HG02970 (cell line): ENCODE results near the gene VWA3B.
A peak's percentile ranks its signal among the peaks of the same experiment; 100 is the strongest.
"Not testable (repeated sequence)": the region's sequence is repeated elsewhere in the genome, so short reads cannot be mapped to it uniquely, and the experiment has no call there.

Experiments
- ATAC-seq: cut with Tn5 transposase; IDR thresholded peaks from one replicate; pipeline ENCODE4 v1.9.1; 2021; ENCODE audit warnings: mild to moderate bottlenecking, moderate library complexity, moderate number of reproducible peaks; ENCODE audit not compliant: unreplicated experiment, low FRiP score

VWA3B gene, protein sequence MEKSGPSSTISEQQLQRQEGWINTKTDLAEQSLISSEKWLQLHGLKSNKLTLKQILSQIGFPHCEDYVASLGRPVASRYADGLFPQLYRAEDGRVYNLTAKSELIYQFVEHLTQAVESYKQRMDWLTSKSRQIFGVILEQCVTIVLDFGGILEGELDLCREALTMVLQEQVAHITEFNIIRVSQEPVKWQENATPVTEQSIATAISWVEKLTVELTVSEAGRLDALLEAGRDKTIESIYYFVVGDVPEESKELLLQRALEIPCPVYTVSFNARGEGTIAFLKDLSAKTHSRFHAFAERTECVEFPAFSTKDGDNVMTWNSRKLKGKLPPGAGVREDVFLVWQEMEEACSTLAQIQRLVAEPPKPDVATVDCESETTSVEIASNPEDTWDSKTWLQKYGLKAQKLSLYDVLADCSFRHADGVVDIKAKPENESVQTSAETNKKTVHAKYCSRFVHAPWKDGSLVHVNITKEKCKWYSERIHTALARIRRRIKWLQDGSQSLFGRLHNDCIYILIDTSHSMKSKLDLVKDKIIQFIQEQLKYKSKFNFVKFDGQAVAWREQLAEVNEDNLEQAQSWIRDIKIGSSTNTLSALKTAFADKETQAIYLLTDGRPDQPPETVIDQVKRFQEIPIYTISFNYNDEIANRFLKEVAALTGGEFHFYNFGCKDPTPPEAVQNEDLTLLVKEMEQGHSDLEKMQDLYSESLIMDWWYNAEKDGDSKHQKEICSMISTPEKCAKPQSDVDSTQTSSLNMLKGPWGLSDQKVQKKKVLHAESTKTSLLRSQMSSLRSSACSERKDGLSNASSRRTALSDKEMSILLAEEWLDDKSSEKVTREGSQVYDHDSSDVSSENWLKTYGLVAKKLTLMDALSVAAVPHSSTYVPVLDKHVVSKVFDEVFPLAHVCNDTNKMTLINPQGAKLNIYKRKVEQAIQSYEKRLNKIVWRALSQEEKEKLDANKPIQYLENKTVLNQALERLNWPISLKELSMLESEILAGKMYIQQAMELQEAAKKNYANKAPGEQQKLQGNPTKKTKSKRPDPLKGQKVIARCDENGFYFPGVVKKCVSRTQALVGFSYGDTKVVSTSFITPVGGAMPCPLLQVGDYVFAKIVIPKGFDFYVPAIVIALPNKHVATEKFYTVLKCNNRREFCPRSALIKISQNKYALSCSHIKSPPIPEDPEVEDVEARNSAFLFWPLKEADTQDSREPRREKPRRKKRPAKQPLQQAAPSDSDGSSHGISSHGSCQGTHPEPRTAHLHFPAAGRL (N-terminal part only)

DNA sequence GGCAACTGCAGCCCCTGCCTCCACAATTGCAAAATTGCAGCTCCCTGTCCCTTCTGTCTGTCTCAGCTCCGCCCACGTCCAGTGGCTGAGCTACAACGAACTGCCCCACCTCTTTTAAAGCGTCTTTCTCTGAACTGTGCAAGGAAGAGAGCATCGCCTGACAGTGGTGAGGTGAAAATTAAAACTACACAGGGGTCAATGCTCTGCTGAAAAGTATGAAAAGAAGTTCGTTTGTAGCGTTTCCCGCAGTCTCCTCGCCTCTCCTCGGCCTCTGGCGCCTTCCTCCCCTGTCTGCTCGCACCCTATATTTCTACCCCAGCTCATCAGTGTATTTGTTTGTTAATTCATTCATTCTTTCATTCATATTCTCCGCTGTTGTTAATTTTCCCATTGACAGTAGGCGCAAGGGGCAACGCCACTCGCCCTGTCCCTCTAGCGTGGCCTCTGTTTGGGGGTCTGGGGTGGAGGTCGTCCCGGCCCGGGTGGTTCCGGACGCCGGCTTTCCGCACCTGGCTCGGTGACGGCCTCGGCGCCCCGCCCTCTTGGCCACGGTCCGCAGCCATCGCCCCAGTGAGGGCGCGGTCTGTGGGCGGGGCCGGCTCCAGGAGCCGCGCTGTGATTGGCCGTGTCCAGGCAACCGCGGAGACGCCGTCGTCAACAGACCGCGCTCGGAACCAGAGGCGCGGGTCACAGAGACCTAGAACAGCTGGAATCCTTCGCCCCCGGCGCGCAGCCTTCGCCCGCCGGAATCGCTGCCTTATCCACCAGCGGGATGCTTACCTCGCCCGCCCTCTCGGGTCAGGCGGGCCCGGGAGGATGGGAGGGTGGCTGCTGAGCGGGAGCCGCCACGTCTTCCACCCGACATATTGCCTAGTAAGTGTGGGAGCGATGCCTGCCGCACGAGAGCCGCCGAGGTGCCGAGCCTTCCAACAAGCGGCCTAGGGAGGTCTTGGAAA lies at the start of gene VWA3B:
TSS of gene VWA3B (plus strand) at position 677 of the 956 bp plus-strand sequence. CDS start 5,926 bp downstream, outside the sequence.
- peak; percentile 55 for ATAC-seq

DNA sequence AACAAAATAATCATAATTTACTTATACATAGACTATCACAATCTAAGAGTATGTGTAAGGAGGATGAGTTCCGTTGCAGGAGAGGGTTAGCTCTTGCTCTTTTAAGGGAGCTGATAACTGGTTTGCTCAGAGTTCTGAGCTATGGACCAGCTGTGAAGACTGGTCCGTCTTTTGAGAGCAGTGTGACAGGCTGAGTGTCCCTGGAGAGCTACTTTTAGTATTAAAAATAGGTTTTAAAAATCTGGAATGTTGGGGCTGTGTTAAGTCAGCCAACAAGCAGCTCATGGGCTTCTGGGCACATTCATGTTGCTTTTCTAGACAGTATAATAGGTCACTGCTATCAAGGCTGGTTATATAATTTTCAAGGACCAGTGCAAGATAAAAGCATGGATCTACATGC lies 49.8 kb upstream of the VWA3B start:
- no peak for ATAC-seq

DNA sequence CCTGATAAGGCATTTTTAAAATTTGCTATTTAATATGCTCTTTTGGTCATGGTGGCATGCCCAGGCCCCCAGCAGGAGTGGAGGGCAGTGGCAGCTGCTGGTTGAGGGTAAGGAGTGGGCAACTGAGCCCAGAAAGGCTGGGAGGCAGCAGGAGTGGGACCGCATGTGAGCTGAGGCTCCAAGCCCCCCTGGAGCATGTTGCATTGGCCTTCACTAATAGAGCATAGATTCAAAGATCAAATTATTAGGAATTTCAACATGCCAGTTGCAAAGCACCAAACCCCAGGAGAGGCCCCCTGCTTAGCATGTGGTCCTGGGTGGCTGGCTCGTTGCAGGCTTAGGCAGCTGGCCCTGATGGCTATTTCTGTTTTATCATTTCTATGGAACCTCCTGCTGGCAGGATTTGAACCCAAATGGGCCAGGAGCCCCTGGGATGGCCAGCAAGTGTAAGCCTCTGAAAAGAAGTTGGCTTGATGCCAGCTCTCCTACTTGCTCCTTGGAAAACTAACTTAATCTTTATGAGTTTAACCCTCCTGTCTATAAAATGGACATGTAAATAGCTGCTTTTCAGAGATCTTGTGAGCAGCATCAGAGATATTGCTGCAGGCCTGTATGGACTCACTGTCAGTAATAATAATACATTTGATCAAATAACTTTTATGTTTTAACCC lies 49.2 kb upstream of the VWA3B start:
- ATAC-seq: no peak

DNA sequence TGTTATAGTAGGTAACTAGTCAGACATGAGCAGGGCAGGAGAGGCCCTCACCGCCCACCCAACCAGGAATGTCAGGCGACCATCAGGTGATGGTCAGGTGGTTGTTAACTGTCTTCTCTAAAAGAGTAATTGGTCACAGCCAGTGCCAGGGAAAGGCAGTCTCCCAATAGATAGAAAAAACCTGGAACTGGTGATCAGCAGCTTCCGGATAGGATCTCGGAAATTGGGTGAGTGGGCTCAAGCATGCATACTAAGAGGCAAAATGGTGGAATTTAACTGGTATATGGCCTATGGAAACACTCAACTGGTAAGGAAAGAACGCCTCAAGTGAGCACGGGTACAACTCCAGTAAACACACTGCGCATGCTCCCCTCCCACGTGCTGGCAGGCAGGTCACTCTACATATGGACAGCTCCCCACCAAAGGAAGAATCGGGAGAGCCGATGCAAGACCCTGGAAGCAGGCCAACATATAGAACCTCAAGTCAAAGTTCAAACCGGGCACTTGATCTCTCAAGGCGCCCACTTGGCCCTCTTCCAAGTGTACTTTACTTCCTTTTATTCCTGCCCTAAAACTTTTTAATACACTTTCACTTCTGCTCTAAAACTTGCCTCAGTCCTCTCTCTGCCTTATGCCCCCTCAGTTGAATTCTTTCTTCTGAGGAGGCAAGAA lies 47.7 kb upstream of the VWA3B start:
- ATAC-seq: no peak

DNA sequence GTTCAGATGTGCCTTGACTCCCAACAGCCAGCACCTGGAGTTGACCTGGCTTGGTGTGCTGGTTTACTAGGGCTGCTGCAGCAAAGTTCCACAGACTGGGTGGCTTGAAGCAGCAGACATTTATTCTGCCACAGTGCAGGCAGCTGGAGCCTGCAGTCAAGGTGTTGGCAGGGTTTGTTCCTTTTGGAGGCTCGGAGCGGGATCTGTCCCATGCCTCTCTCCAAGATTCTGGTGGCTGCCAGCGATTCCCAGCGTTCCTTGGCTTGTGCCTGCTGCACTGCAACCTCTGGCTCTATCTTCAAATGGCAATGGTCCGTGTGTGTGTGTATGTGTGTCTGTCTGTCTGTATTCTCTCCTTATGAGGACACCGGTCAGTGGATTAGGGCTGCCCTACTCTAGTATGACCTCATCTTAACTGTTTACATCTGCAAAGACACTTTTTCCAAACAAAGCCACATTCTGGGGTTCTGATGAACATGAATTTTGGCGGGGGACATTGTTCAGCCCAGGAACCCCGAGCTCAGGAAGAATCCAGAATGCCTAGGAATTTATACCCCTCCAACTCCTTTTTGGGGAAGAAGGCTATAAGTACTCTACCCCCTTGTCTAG lies 46.5 kb upstream of the VWA3B start:
- no peak for ATAC-seq

DNA sequence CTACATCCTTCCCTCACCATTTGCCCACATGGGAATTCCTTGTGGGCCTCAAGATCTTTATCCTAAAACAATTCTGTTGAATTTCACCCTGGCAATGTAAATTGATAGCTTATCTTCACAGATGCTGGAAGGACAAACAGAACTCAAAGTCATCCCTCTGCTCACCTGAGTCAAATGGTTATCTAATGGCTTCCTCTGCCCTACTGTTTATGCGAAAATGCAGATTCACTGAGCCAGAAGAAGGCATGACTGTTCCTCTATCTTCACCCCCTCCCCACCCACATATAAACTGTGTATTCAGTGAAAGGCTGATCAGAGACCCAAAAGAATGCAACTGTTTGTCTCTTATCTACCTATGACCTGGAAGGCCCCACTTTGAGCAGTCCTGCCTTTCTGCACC lies 43.9 kb upstream of the VWA3B start:
- ATAC-seq: no peak

DNA sequence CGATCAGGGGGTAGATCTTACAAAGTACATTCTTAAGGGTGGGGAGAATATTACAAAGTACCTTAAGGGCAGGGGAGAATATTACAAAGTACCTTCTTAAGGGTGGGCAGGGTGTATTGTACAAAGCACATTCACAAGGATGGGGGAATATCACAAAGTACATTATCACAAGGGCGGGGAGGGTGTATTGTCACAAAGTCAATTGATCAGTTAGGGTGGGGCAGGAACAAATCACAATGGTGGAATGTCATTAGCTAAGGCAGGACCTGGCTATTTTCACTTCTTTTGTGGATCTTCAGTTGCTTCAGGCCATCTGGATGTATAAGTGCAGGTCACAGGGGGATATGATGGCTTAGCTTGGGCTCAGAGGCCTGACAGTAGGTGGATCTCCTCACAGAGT lies 42.2 kb upstream of the VWA3B start:
- ATAC-seq: not testable (repeated sequence)

DNA sequence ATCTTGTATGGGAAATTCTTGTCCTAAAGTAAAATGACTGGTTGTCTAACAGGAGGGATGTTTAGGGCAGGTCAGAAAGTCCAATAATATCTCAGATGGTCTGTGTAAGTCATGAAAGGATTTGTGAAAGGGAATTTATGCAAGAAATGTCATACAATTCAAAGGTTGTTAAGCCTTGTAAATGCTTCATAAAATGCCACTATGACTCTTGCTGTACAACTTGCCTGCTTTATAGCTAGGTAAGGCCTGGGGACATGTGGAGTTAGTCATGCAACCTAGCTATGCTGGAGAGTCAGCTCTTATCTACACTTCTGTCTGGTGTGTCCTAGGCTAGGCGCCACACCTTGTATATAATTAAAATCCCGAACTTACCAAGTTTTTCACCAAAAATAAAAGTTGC lies 36.9 kb upstream of the VWA3B start:
- ATAC-seq: no peak

DNA sequence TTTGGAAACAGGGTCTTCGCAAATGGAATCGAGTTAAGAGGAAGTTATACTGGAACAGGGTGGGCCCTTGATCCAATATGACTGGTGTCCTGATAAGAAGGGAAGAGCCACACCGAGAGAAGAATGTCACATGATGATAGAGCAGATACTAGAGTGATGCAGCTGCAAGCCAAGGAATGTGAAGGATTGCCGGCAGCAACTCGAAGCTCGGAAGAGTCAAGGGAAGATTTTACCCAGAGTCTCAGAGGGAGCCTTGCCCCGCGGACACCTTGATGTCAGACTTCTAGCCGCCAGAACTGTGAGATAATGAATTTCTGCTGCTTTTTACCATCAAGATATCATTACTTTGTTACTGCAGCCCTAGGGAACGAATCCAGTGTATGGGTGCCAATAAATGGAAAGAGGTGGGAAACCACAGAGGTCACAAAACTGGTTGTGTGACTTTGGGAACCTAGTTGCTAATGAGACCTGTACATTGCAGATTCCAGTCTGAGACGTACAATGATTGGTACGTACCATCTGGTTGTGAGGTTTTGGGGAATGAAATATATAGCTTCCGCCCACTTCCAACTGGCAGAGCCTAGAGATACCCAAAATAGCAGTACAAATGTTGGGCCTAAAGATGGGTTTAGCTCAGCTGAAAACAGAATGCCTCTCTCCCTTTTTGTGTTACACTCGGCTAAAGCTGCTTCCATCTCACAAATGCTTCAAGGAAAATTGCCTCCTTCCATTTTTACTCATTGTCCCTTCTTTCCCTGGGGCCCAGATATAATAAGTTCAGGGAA lies 28.6 kb upstream of the VWA3B start:
- ATAC-seq: no peak

DNA sequence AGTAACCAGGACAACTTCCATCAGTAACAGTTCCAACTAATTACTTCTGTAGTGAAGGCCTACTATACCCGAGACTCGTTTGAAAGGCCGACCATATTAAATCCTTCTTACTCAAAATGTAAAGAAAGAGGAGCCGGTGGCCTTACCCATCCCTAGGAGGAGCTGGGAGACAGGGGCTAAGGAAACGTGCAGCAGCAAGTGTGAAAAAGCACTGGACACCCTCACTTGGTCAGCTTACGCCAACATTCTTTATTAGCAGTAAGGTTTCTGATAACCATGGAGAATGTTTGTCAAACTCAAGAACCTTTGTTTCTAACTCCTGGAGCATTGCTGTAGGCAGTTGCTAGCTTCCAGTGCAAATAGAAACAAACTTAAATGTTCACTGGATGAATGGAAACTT lies 26.7 kb upstream of the VWA3B start:
- ATAC-seq: no peak

DNA sequence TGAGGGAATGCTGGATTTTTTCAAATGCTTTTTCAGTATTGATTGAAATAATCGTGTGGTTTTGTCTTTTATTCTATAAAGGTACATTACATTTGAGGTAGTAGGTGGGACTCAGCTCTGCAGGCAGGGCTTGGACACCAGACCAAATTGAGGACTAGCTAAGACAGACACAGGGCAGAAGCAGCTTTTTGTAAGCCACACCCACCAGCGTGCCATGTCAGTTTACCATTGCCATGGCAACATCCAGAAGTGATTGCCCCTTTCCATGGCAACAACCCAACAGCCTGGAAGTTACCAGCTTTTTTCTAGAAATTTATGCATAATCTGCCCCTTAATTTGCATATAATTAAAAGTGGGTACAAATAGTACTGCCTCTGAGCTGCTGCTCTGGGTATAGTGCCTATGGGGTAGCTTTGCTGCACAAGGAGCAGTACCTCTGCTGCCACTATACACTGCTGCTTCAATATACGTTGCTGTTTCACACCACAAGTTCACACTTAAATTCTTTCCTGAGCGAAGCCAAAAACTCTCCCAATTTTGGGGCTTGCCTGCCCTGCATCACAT lies 23.6 kb upstream of the VWA3B start:
- ATAC-seq: no peak

DNA sequence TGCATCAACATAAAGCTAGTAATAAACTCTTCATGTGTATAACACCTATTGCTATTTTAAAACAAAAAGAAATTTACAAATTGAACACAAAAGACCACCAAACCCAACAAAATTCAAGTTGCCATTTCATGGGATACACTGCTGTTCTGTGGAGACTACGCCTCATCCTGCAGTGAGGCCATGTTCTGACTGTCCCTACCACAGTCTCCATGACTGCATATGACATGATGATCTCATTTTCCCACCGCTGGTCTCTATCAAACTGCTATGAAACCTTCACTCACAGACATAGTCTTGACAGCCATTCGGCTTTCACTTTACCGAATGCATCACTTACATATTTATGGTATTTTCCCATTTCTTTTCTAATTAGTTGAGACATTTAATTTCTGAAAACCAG lies 21.2 kb upstream of the VWA3B start:
- ATAC-seq: no peak

DNA sequence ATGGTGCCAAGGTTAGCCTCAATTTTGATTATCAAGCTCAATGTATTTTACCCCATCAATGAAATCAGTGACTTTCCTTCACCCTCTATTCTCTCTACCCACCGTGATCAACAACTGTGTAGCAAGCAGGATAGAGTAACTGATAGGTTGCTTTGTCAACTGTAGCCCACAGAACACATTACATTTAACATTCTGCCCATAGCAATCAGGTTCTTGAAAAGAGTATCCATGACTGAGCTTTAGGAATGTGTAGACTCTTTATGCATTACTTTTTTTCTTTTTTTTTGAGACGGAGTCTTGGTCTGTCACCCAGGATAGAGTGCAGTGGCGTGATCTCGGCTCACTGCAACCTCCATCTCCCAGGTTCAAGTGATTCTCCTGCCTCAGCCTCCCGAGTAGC lies 19.8 kb upstream of the VWA3B start:
- ATAC-seq: no peak

DNA sequence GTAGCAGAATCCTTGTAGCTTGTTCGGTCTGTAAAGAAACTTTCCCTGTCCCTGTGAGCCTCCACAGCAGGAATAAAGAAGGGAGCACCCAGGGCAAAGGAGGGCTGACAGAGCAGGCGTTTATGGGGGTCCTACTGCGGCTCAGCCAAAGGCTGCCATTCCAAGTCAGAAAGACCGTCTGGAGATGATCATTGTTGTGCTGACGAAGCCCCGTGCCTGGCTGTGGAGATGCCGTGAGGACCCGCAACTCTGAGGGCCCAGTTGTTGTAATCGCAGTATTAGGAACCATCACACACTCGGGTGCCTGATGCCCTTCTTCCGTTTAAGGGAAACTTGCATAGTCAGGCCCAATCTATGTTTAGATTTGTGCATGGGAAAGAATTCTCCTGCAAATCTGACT lies 16.9 kb upstream of the VWA3B start:
- no peak for ATAC-seq

DNA sequence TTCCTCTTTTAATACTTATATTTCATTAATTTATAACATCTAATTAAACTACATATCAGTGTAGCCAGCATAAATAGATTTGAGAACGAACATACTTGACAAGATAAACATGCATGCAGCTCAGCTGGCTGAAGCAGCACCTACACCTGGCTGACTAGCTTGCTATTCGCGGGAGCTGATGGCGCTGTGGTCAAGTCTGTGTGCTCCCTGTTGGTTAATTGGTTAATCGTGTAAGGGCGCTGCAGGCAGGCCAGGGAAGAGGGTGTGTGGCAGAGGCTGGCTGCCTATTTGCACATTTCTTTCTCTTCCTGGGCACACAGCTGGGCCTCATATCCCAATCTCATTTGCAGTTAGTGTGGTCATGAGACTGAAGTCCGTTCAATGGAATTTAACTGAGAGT lies 14.5 kb upstream of the VWA3B start:
- ATAC-seq: no peak

DNA sequence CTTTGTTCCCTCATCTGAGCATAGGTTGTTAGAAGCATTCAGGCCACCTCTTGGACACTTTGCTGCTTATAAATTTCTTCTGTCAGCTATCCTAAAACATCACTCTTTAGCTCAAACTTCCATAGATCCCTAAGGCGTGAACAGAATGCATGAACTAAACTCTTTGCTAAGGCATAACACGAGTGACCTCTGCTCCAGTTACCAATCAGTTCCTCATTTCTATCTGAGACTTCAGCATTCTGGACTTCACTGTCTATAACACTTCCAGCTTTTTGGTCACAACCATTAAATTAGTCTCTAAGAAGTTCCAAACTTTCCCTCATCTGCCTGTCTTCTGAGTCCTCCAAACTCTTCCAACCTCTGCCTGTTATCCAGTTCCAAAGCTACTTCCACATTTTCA lies 8.3 kb upstream of the VWA3B start:
- no peak for ATAC-seq
